Right ventricle myocardium inferior (tissue), 1 donor: ENCODE measurements around the gene SLC35B1. TPM values are rescaled to one million over a fixed set of nuclear protein-coding genes. Genes with fewer than 3 reads are reported as not detected.

ENCODE experiments used
- ATAC-seq: fragments of 200-7000 bp; cut with Tn5 transposase; one replicate; pipeline ENCODE4 v1.9.1; 2020; ENCODE audit warnings: mild to moderate bottlenecking, moderate library complexity
- DNase-seq: peaks from one replicate; pipeline ENCODE4 v3.0.0; 2021; ENCODE audit errors: missing footprints
- intact Hi-C: fragments of 100-400 bp; cut with DNase I; formaldehyde crosslinking; loops from one replicate; pipeline ENCODE4 v1.11.0; 2022
- total RNA-seq: library from RNA; stranded (reverse); fragmentation: NEBNext Ultra II Directional; extraction: Animal tissue kit (Norgen Biotek cat#: 25700); gene quantifications from one replicate; pipeline ENCODE4 v1.2.1, GENCODE V29; 2021
- donor health status: DM: no; HTN: yes; CAD: no; lungs with severe emphysema.

The SLC35B1 gene
- total RNA-seq, 1 donor from 2014 or later: 59.3 TPM

GRCh38 chr17:49708515-49709183 lies 885 bp upstream of the SLC35B1 start:
- DNase-seq (no peak), ATAC-seq (no peak)
- intact Hi-C loops: loop anchor here (2.0 to 10.0 kb wide), 5 partner anchors 54 to 289 kb away; partner anchors contain the start of genes DLX3, FAM117A and TAC4

GRCh38 chr17:49707246-49707607 lies 537 bp downstream of the SLC35B1 start:
- DNase-seq: no peak
- no peak for ATAC-seq
- intact Hi-C loops: loop anchor here (5.0 to 10.0 kb wide), 4 partner anchors 55 to 290 kb away; partner anchors contain the start of genes DLX3, FAM117A and TAC4

- ATAC-seq (no peak), DNase-seq (no peak)
- intact Hi-C loops: loop anchor here (5.0 to 10.0 kb wide), 4 partner anchors 57 to 292 kb away; partner anchors contain the start of genes DLX3, FAM117A and TAC4
Observed at GRCh38 chr17:49705254-49705653, 2.5 kb downstream of the SLC35B1 start.

GRCh38 chr17:49703557-49704277 lies 4.0 kb downstream of the SLC35B1 start:
- intact Hi-C loops: loop anchor here (10.0 kb wide), 1 partner anchor 259 kb away; no protein-coding TSS in a partner anchor
- no peak for ATAC-seq
- no peak for DNase-seq

- DNase-seq (no peak), ATAC-seq (no peak)
- intact Hi-C loops: loop anchor here (10.0 kb wide), 1 partner anchor 256 kb away; no protein-coding TSS in a partner anchor
Observed at GRCh38 chr17:49700960-49701359, 6.8 kb downstream of the SLC35B1 start.

GRCh38 chr17:49699966-49700575 lies 7.7 kb downstream of the SLC35B1 start:
- intact Hi-C loops: loop anchor here (10.0 kb wide), 1 partner anchor 255 kb away; no protein-coding TSS in a partner anchor
- peak; percentile 64 for ATAC-seq
- no peak for DNase-seq

- DNase-seq (no peak), ATAC-seq (peak; percentile 24)
- intact Hi-C loops: no loop called here
Observed at GRCh38 chr17:49698005-49698404, 9.8 kb downstream of the SLC35B1 start.

- no peak for ATAC-seq
- intact Hi-C loops: no loop called here
- no peak for DNase-seq
Observed at GRCh38 chr17:49696233-49696761, 11.5 kb downstream of the SLC35B1 start.

- DNase-seq (no peak), ATAC-seq (no peak)
- intact Hi-C loops: loop anchor here (1.0 kb wide), 1 partner anchor 127 kb away; no protein-coding TSS in a partner anchor
Observed at GRCh38 chr17:49695698-49696232, 12.0 kb downstream of the SLC35B1 start.

- intact Hi-C loops: loop anchor here (1.0 kb wide), 1 partner anchor 127 kb away; no protein-coding TSS in a partner anchor
- no peak for DNase-seq
- ATAC-seq: peak; percentile 20
Observed at GRCh38 chr17:49694847-49695697, 12.7 kb downstream of the SLC35B1 start.

- no peak for DNase-seq
- ATAC-seq: no peak
- intact Hi-C loops: no loop called here
Observed at GRCh38 chr17:49692751-49693150, 15.0 kb downstream of the SLC35B1 start.

- intact Hi-C loops: loop anchor here (1.0 kb wide), 1 partner anchor 121 kb away; no protein-coding TSS in a partner anchor
- DNase-seq (no peak), ATAC-seq (peak; percentile 37)
Observed at GRCh38 chr17:49691677-49692191, 16.0 kb downstream of the SLC35B1 start.

GRCh38 chr17:49691086-49691676 lies 16.6 kb downstream of the SLC35B1 start:
- intact Hi-C loops: loop anchor here (1.0 kb wide), 1 partner anchor 121 kb away; no protein-coding TSS in a partner anchor
- DNase-seq: no peak
- ATAC-seq: peak; percentile 76

- intact Hi-C loops: no loop called here
- ATAC-seq (no peak), DNase-seq (no peak)
Observed at GRCh38 chr17:49690256-49690655, 17.5 kb downstream of the SLC35B1 start.

GRCh38 chr17:49688848-49689247 lies 18.9 kb downstream of the SLC35B1 start:
- ATAC-seq (no peak), DNase-seq (no peak)
- intact Hi-C loops: no loop called here

- ATAC-seq (no peak), DNase-seq (no peak)
- intact Hi-C loops: no loop called here
Observed at GRCh38 chr17:49687878-49688491, 19.8 kb downstream of the SLC35B1 start.
